OCI-LY1 (cell line): ENCODE data around the gene TNNI2.
"Not testable (repeated sequence)": the region's sequence is repeated elsewhere in the genome, so short reads cannot be mapped to it uniquely, and the experiment has no call there.

Source experiments
- H2AFZ ChIP-seq: fragments of 200-600 bp; sonication (generic), shearing (Covaris generic); 2 replicates; pipeline ENCODE4 v1.6.0; 2014; ENCODE audit warnings: antibody characterized with exemption, mild to moderate bottlenecking, low read length
- H3F3A ChIP-seq: fragments of 200-600 bp; sonication (generic), shearing (Covaris generic); 2 replicates; pipeline ENCODE4 v1.6.0; 2014; ENCODE audit warnings: mild to moderate bottlenecking, antibody characterized with exemption, low read length, moderate library complexity; ENCODE audit not compliant: insufficient read depth
- H3K27ac ChIP-seq: fragments of 200-600 bp; sonication (generic); 2 replicates; pipeline ENCODE4 v1.5.1; 2014; ENCODE audit warnings: low read length, mixed run types, mild to moderate bottlenecking, low read depth; ENCODE audit not compliant: poor library complexity, severe bottlenecking
- H3K27me3 ChIP-seq: fragments of 200-600 bp; sonication (generic); 2 replicates; pipeline ENCODE4 v1.6.0; 2014; ENCODE audit warnings: antibody characterized with exemption, mild to moderate bottlenecking, low read length, moderate library complexity; ENCODE audit not compliant: insufficient read depth
- H3K36me3 ChIP-seq: fragments of 200-600 bp; sonication (generic); 2 replicates; pipeline ENCODE4 v1.6.1; 2014; ENCODE audit warnings: mild to moderate bottlenecking, antibody characterized with exemption, low read length, moderate library complexity, mixed read lengths; ENCODE audit not compliant: insufficient read depth
- H3K4me1 ChIP-seq: fragments of 200-600 bp; sonication (generic); 2 replicates; pipeline ENCODE4 v1.5.1; 2014; ENCODE audit warnings: mild to moderate bottlenecking, low read length, moderate library complexity; ENCODE audit not compliant: insufficient read depth, severe bottlenecking
- H3K4me2 ChIP-seq: fragments of 200-600 bp; sonication (generic), shearing (Covaris generic); 2 replicates; pipeline ENCODE4 v1.6.1; 2014; ENCODE audit warnings: low read length
- H3K4me3 ChIP-seq: fragments of 200-600 bp; sonication (generic); 2 replicates; pipeline ENCODE4 v1.5.1; 2014; ENCODE audit warnings: low read length, low read depth, mild to moderate bottlenecking, mixed read lengths; ENCODE audit not compliant: poor library complexity, severe bottlenecking
- H3K79me2 ChIP-seq: fragments of 200-600 bp; shearing (Covaris generic); 2 replicates; pipeline ENCODE4 v1.6.1; 2016; ENCODE audit warnings: mixed run types, low read length, mixed read lengths; ENCODE audit not compliant: insufficient read depth
- H3K9ac ChIP-seq: fragments of 200-600 bp; sonication (generic), shearing (Covaris generic); 2 replicates; pipeline ENCODE4 v1.6.1; 2014; ENCODE audit warnings: mild to moderate bottlenecking, low read length, mixed read lengths
- H3K9me2 ChIP-seq: fragments of 200-600 bp; sonication (generic), shearing (Covaris generic); 2 replicates; pipeline ENCODE4 v1.6.1; 2014; ENCODE audit warnings: low read depth, mild to moderate bottlenecking, low read length, mixed read lengths
- H3K9me3 ChIP-seq: fragments of 200-600 bp; shearing (Covaris generic); 2 replicates; pipeline ENCODE4 v1.6.1; 2014; ENCODE audit warnings: low read length, mixed read lengths
- H4K20me1 ChIP-seq: fragments of 200-600 bp; sonication (generic), shearing (Covaris generic); 2 replicates; pipeline ENCODE4 v1.6.0; 2016; ENCODE audit warnings: mild to moderate bottlenecking, low read length; ENCODE audit not compliant: insufficient read depth
- CTCF ChIP-seq: fragments of 200-600 bp; sonication (generic), shearing (Covaris generic); IDR thresholded peaks from 2 replicates; pipeline ENCODE4 v1.5.1; 2017; ENCODE audit warnings: mild to moderate bottlenecking, antibody characterized with exemption, low read length, moderate library complexity, mixed read lengths
- EZH2 ChIP-seq: fragments of 200-600 bp; sonication (generic), shearing (Covaris generic); IDR thresholded peaks from 2 replicates; pipeline ENCODE4 v1.8.0; 2017; ENCODE audit warnings: borderline replicate concordance, mixed run types, mild to moderate bottlenecking, antibody characterized with exemption, low read length, moderate library complexity, mixed read lengths

Gene TNNI2

GRCh38 chr11:1882265-1883238 is 43.8 kb downstream of the TNNI2 start:
- H3K27ac ChIP-seq: no peak overlapping the region
- peaks cover 48% of the 10 kb centered on the region for H3K36me3 ChIP-seq
- peaks cover 7% of the 10 kb centered on the region for H3K4me1 ChIP-seq
- H3K9ac ChIP-seq: no peak overlapping the region
- no peaks in the 10 kb centered on the region for H3K27me3 ChIP-seq
- no peaks in the 10 kb centered on the region for H4K20me1 ChIP-seq
- H3K4me2 ChIP-seq: no peak overlapping the region
- H3K4me3 ChIP-seq: no peak overlapping the region
- TF ChIP-seq CTCF (peak; percentile 90), EZH2 (no peak)
- no peaks in the 10 kb centered on the region for H3F3A ChIP-seq
- no peaks in the 10 kb centered on the region for H3K79me2 ChIP-seq
- no peak overlapping the region for H2AFZ ChIP-seq
- H3K9me2 ChIP-seq: no peaks in the 10 kb centered on the region
- H3K9me3 ChIP-seq: no peaks in the 10 kb centered on the region

- Histone ChIP-seq H2AFZ (no peak overlapping the region), H3K79me2 (no peaks in the 10 kb centered on the region), H3K4me2 (no peak overlapping the region), H3K9ac (no peak overlapping the region), H3K9me3 (no peaks in the 10 kb centered on the region), H3K4me1 (peaks cover 7% of the 10 kb centered on the region), H3K9me2 (no peaks in the 10 kb centered on the region), H3K27me3 (no peaks in the 10 kb centered on the region), H3F3A (no peaks in the 10 kb centered on the region), H3K36me3 (peaks cover 58% of the 10 kb centered on the region), H3K27ac (no peak overlapping the region), H3K4me3 (no peak overlapping the region), H4K20me1 (no peaks in the 10 kb centered on the region)
- TF ChIP-seq CTCF (no peak), EZH2 (no peak)
Measured at GRCh38 chr11:1883346-1884302, 44.8 kb downstream of the TNNI2 start.

GRCh38 chr11:1884303-1884700 is 45.5 kb downstream of the TNNI2 start:
- Histone ChIP-seq H3K4me2 (no peak overlapping the region), H2AFZ (no peak overlapping the region), H3K27me3 (no peaks in the 10 kb centered on the region), H3K9ac (no peak overlapping the region), H3K36me3 (peaks cover 65% of the 10 kb centered on the region), H3K9me3 (no peaks in the 10 kb centered on the region), H3K79me2 (no peaks in the 10 kb centered on the region), H3K27ac (no peak overlapping the region), H3K4me3 (no peak overlapping the region), H3K9me2 (no peaks in the 10 kb centered on the region), H3F3A (no peaks in the 10 kb centered on the region), H4K20me1 (no peaks in the 10 kb centered on the region), H3K4me1 (peaks cover 7% of the 10 kb centered on the region)
- no peak for TF ChIP-seq EZH2
- no peak for TF ChIP-seq CTCF

- H3K9me2 ChIP-seq: not testable (repeated sequence)
Measured at GRCh38 chr11:1886551-1886950, 47.8 kb downstream of the TNNI2 start.

More at GRCh38 chr11:1886551-1886950, 47.8 kb downstream of the TNNI2 start:
- H4K20me1 ChIP-seq, H3K4me2 ChIP-seq, H2AFZ ChIP-seq, H3K4me1 ChIP-seq, H3K27ac ChIP-seq, H3K27me3 ChIP-seq, H3K9me3 ChIP-seq, H3K79me2 ChIP-seq, H3K9ac ChIP-seq, H3F3A ChIP-seq, H3K4me3 ChIP-seq: not testable (repeated sequence)
- peaks cover 73% of the 10 kb centered on the region for H3K36me3 ChIP-seq
